ENCODE data around the gene DDTL.
"Not testable (repeated sequence)": the region's sequence is repeated elsewhere in the genome, so short reads cannot be mapped to it uniquely, and the experiment has no call there.

GRCh38 chr22:23952794-23953405 lies 13.8 kb upstream of the DDTL start:
- TF ChIP-seq CTCF (conservative IDR thresholded peaks at IDR 0.05; ENCODE audit: low read length); EZH2phosphoT487 (IDR thresholded peaks at IDR 0.05; ENCODE audit: borderline replicate concordance): not testable (repeated sequence)

All from Loucy (cell line).